Bronchial epithelial cell (primary cell): ENCODE results near the gene CBX8. TPM values are rescaled to one million over a fixed set of nuclear protein-coding genes. Genes with fewer than 3 reads are reported as not detected.

Experiments used
- DNase-seq: peaks from one replicate; pipeline ENCODE4 v3.0.0-alpha.2; 2010; ENCODE audit warnings: low read depth
- FAIRE-seq: peaks from 2 replicates; lab custom pipeline; 2011; peaks lifted over from hg19 to GRCh38; lab: Jason Lieb, UNC
- H3K27me3 ChIP-seq: 2 replicates; pipeline ENCODE4 v1.5.1; 2011; ENCODE audit warnings: low read length; ENCODE audit not compliant: control insufficient read depth, insufficient read depth
- H3K36me3 ChIP-seq: 2 replicates; pipeline ENCODE4 v1.5.1; 2011; ENCODE audit warnings: low read length; ENCODE audit not compliant: control insufficient read depth, insufficient read depth
- H3K4me3 ChIP-seq: 2 replicates; pipeline ENCODE4 v1.5.1; 2011; ENCODE audit warnings: mild to moderate bottlenecking, low read depth, low read length, control low read depth
- CTCF ChIP-seq: IDR thresholded peaks from 2 replicates; pipeline ENCODE4 v1.5.1; 2011; ENCODE audit warnings: mild to moderate bottlenecking, moderate library complexity, low read length, control low read depth, inconsistent platforms; ENCODE audit not compliant: insufficient read depth, severe bottlenecking
- total RNA-seq: library from RNA; depleted of rRNA; stranded (reverse); fragments of >200 nt; gene quantifications from 2 replicates; pipeline ENCODE4 v1.2.1, GENCODE V29; 2014

CBX8 gene
- total RNA-seq, 1 donor from 2014 or later: 2.6 TPM

- H3K27me3 ChIP-seq: no peaks in the 10 kb centered on the region
- H3K36me3 ChIP-seq: no peaks in the 10 kb centered on the region
- DNase-seq (no peak), FAIRE-seq (no peak)
- no peak for TF ChIP-seq CTCF
- no peak overlapping the region for H3K4me3 ChIP-seq
Observed at GRCh38 chr17:79765708-79766107, 31.2 kb downstream of the CBX8 start.

DNA sequence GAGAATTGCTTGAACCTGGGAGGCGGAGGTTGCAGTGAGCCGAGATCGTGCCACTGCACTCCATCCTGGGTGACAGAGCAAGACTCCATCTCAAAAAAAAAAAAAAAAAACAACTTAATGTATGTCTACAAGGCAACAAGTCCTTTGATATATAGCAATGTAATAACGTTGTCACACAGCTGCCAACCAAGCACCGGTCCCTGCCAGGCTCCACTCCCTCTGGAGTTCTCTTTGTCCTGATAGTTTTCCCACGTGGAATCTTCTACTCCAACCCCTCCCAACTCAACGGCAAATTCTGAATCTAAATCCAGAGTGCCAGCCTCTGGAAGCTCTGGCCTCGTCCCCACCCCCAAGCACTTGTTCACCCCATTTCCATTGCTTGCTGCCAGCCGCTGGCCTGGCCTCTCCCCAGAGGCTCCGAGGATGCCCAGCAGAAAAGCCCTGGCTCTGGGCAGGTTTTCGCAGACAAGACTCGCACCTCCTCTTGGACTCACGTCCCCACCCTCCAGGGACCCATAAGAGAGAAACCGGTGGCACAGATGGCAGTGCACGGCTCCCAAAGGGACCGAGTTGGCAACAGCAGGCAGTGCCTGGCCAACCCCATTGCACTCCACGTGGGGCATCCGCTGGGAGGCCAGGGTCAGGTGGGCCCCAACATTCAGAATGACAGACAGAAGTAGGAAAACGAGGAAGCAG is 34.8 kb downstream of the CBX8 start:
- DNase-seq: no peak
- TF ChIP-seq CTCF: no peak
- H3K4me3 ChIP-seq: no peak overlapping the region
- no peaks in the 10 kb centered on the region for H3K27me3 ChIP-seq
- no peak for FAIRE-seq
- H3K36me3 ChIP-seq: no peaks in the 10 kb centered on the region

GRCh38 chr17:79760197-79760906 is 36.5 kb downstream of the CBX8 start:
- peaks cover 2% of the 10 kb centered on the region for H3K27me3 ChIP-seq
- peak; percentile 42 for DNase-seq
- FAIRE-seq: no peak
- H3K36me3 ChIP-seq: no peaks in the 10 kb centered on the region
- TF ChIP-seq CTCF: no peak
- no peak overlapping the region for H3K4me3 ChIP-seq

DNA sequence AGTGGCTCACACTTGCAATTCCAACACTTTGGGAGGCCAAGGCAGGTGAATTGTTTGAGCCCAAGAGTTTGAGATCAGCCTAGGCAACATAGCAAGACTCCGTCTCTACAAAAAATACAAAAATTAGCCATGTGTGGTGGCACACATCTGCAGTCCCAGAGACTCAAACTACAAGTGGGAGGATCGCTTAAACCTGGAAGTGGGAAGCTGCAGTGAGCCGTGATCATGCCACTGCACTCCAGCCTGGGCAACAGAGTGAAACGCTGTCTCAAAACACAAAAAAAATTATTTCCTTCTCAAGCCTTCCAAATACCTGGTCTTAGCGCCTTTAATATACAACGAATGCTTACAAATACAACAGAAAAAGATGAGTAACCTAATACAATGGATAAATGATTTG is 38.6 kb downstream of the CBX8 start:
- Histone ChIP-seq H3K4me3 (no peak overlapping the region), H3K36me3 (no peaks in the 10 kb centered on the region), H3K27me3 (peaks cover 2% of the 10 kb centered on the region)
- DNase-seq (no peak), FAIRE-seq (no peak)
- TF ChIP-seq CTCF: no peak

GRCh38 chr17:79757140-79757745 is 39.6 kb downstream of the CBX8 start:
- FAIRE-seq (no peak), DNase-seq (no peak)
- Histone ChIP-seq H3K27me3 (peaks cover 2% of the 10 kb centered on the region), H3K4me3 (no peak overlapping the region), H3K36me3 (no peaks in the 10 kb centered on the region)
- TF ChIP-seq CTCF: no peak
